ENCODE results near the gene BTD.

- TF ChIP-seq POLR2A (IDR thresholded peaks at IDR 0.05) (no peak), CTCF (IDR thresholded peaks at IDR 0.05) (no peak), EP300 (IDR thresholded peaks at IDR 0.05) (no peak), POLR2AphosphoS5 (IDR thresholded peaks at IDR 0.05) (no peak)
Observed at GRCh38 chr3:15632212-15632580, 30.7 kb downstream of the BTD start.
